Measurements from ENCODE around the gene TAF4B.
"Not testable (repeated sequence)": the region's sequence is repeated elsewhere in the genome, so short reads cannot be mapped to it uniquely, and the experiment has no call there.

TAF4B gene

GRCh38 chr18:26237363-26237762 lies 11.1 kb downstream of the TAF4B start:
- not testable (repeated sequence) for DNase-seq

GRCh38 chr18:26238718-26239117 lies 12.5 kb downstream of the TAF4B start:
- not testable (repeated sequence) for DNase-seq

GRCh38 chr18:26242392-26242791 lies 16.1 kb downstream of the TAF4B start:
- DNase-seq: not testable (repeated sequence)

- DNase-seq: not testable (repeated sequence)
Measured at GRCh38 chr18:26245434-26245833, 19.2 kb downstream of the TAF4B start.

GRCh38 chr18:26252411-26252810 lies 26.2 kb downstream of the TAF4B start:
- no peak for DNase-seq

GRCh38 chr18:26254808-26255207 lies 28.6 kb downstream of the TAF4B start:
- DNase-seq: not testable (repeated sequence)

GRCh38 chr18:26255695-26256622 lies 29.7 kb downstream of the TAF4B start:
- DNase-seq: no peak

GRCh38 chr18:26258711-26259110 lies 32.5 kb downstream of the TAF4B start:
- no peak for DNase-seq

- not testable (repeated sequence) for DNase-seq
Measured at GRCh38 chr18:26259416-26259815, 33.2 kb downstream of the TAF4B start.

GRCh38 chr18:26262156-26262555 lies 35.9 kb downstream of the TAF4B start:
- DNase-seq: no peak

- DNase-seq: no peak
Measured at GRCh38 chr18:26267357-26267930, 41.2 kb downstream of the TAF4B start.

- no peak for DNase-seq
Measured at GRCh38 chr18:26268454-26268853, 42.2 kb downstream of the TAF4B start.

- DNase-seq: no peak
Measured at GRCh38 chr18:26271917-26272549, 45.8 kb downstream of the TAF4B start.

- DNase-seq: no peak
Measured at GRCh38 chr18:26277374-26277773, 51.1 kb downstream of the TAF4B start.

- DNase-seq: no peak
Measured at GRCh38 chr18:26279428-26279827, 53.2 kb downstream of the TAF4B start.

GRCh38 chr18:26286008-26286407 lies 59.8 kb downstream of the TAF4B start:
- no peak for DNase-seq

GRCh38 chr18:26287644-26288043 lies 61.4 kb downstream of the TAF4B start:
- no peak for DNase-seq

GRCh38 chr18:26290385-26290784 lies 64.1 kb downstream of the TAF4B start:
- DNase-seq: no peak

GRCh38 chr18:26293982-26294381 lies 67.7 kb downstream of the TAF4B start:
- DNase-seq: no peak

- DNase-seq: no peak
Measured at GRCh38 chr18:26298107-26298506, 71.9 kb downstream of the TAF4B start.

GRCh38 chr18:26301681-26302080 lies 75.4 kb downstream of the TAF4B start:
- DNase-seq: no peak

- DNase-seq: not testable (repeated sequence)
Measured at GRCh38 chr18:26303222-26303621, 77.0 kb downstream of the TAF4B start.

GRCh38 chr18:26304511-26304910 lies 78.3 kb downstream of the TAF4B start:
- no peak for DNase-seq

All from activated T-cell treated with anti-CD3 and anti-CD28 coated beads, Interleukin-2, amount 50 U/mL, for 1 hour (primary cell).